Trophoblast cell (in vitro differentiated cells and primary cell): Measurements from ENCODE around the gene CHAF1A.
A peak's percentile ranks its signal among the peaks of the same experiment; 100 is the strongest.

Experiments
- DNase-seq, 2 donors: peaks; one replicate each; pipeline ENCODE4 v3.0.0-alpha.2; 2016
- H2AFZ ChIP-seq: 2 replicates; pipeline ENCODE4 v1.6.1; 2013; ENCODE audit warnings: low read length, moderate library complexity, mild to moderate bottlenecking; ENCODE audit not compliant: insufficient read depth, poor library complexity
- H2AK5ac ChIP-seq: 2 replicates; pipeline ENCODE4 v1.6.1; 2013; ENCODE audit warnings: mild to moderate bottlenecking, low read length
- H2BK120ac ChIP-seq: 2 replicates; pipeline ENCODE4 v1.6.1; 2013; ENCODE audit warnings: low read length, mild to moderate bottlenecking, moderate library complexity; ENCODE audit not compliant: insufficient read depth, poor library complexity
- H2BK12ac ChIP-seq: 2 replicates; pipeline ENCODE4 v1.6.1; 2013; ENCODE audit warnings: mild to moderate bottlenecking, low read length, moderate library complexity
- H2BK5ac ChIP-seq: 2 replicates; pipeline ENCODE4 v1.6.1; 2013; ENCODE audit warnings: low read length, low read depth, moderate library complexity, mild to moderate bottlenecking; ENCODE audit not compliant: poor library complexity
- H3K14ac ChIP-seq: 2 replicates; pipeline ENCODE4 v1.6.1; 2013; ENCODE audit warnings: mild to moderate bottlenecking, low read length
- H3K18ac ChIP-seq: 2 replicates; pipeline ENCODE4 v1.6.1; 2013; ENCODE audit warnings: mild to moderate bottlenecking, low read length
- H3K23ac ChIP-seq: 2 replicates; pipeline ENCODE4 v1.6.1; 2013; ENCODE audit warnings: low read length
- H3K27ac ChIP-seq: 2 replicates; pipeline ENCODE4 v1.5.1; 2013; ENCODE audit warnings: low read depth, mild to moderate bottlenecking, inconsistent platforms, low read length, moderate library complexity
- H3K27me3 ChIP-seq: 2 replicates; pipeline ENCODE4 v1.6.1; 2013; ENCODE audit warnings: inconsistent platforms, mild to moderate bottlenecking, low read length, moderate library complexity; ENCODE audit not compliant: insufficient read depth
- H3K36me3 ChIP-seq, 2 experiments: 1 replicate in 1 of 2; 2 replicates in 1 of 2; pipeline ENCODE4 v1.6.1; 2013; ENCODE audit warnings: low read length in 2 of 2, mild to moderate bottlenecking in 2 of 2, moderate library complexity in 1 of 2; ENCODE audit not compliant: insufficient read depth in 2 of 2, control insufficient read depth in 1 of 2
- H3K4ac ChIP-seq: 2 replicates; pipeline ENCODE4 v1.6.1; 2013; ENCODE audit warnings: low read depth, mild to moderate bottlenecking, low read length, moderate library complexity
- H3K4me1 ChIP-seq, 2 experiments: 1 replicate in 1 of 2; 2 replicates in 1 of 2; pipeline ENCODE4 v1.6.1; 2013; ENCODE audit warnings: low read length in 2 of 2, mild to moderate bottlenecking in 2 of 2, moderate library complexity in 1 of 2; ENCODE audit not compliant: insufficient read depth in 2 of 2, control insufficient read depth in 1 of 2
- H3K4me2 ChIP-seq: 2 replicates; pipeline ENCODE4 v1.6.1; 2013; ENCODE audit warnings: inconsistent platforms, mild to moderate bottlenecking, low read length, moderate library complexity
- H3K4me3 ChIP-seq: 2 replicates; pipeline ENCODE4 v1.5.1; 2013; ENCODE audit warnings: mild to moderate bottlenecking, low read depth, low read length, inconsistent platforms
- H3K79me1 ChIP-seq: one replicate; pipeline ENCODE4 v1.6.1; 2013; ENCODE audit warnings: low read length
- H3K79me2 ChIP-seq: 2 replicates; pipeline ENCODE4 v1.6.1; 2013; ENCODE audit warnings: low read length, mild to moderate bottlenecking; ENCODE audit not compliant: control insufficient read depth, insufficient read depth, poor library complexity
- H3K9ac ChIP-seq: 2 replicates; pipeline ENCODE4 v1.6.1; 2013; ENCODE audit warnings: mild to moderate bottlenecking, low read length
- H3K9me3 ChIP-seq: 2 replicates; pipeline ENCODE4 v1.6.1; 2013; ENCODE audit warnings: low read depth, mild to moderate bottlenecking, control low read depth, inconsistent platforms, low read length; ENCODE audit not compliant: insufficient read depth
- H4K12ac ChIP-seq: 2 replicates; pipeline ENCODE4 v1.6.1; 2013; ENCODE audit warnings: low read depth, mild to moderate bottlenecking, low read length, moderate library complexity
- H4K8ac ChIP-seq: 2 replicates; pipeline ENCODE4 v1.6.1; 2013; ENCODE audit warnings: low read depth, mild to moderate bottlenecking, low read length, moderate library complexity
- H4K91ac ChIP-seq: one replicate; pipeline ENCODE4 v1.6.1; 2013; ENCODE audit warnings: low read depth, mild to moderate bottlenecking, low read length, moderate library complexity
- WGBS: extraction: QIAGEN DNeasy Blood & Tissue Kit; methylation state at CpG from one replicate; pipeline ENCODE4 v1.1.7; 2013; ENCODE audit warnings: missing lambda C conversion rate; ENCODE audit not compliant: insufficient read length, insufficient coverage; ENCODE audit errors: extremely low coverage; 5-methylcytosine and 5-hydroxymethylcytosine counted together

CHAF1A gene

DNA sequence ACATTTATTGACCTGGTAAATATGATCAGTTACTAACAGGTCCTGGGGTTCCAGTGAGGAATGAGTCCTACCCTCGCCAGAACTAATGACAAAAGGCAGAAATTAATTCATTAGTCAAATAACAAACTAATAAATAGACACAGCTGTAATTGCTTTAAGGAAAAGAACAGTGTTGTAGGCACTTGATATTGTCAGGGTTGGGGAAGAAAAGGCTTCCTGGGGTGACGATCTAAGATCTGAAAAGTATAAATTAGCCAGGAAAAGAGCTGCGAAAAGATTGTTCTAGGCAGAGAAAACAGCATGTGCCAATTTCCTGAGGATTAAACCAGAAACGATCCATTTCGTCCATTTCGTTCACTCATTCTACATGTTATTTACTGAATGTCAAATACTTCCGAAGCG is 670 bp upstream of the CHAF1A start:
- peak overlapping the region; percentile 42 for H3K4me2 ChIP-seq
- no peak overlapping the region for H2BK5ac ChIP-seq
- no peak overlapping the region for H2BK120ac ChIP-seq
- no peak overlapping the region for H3K4ac ChIP-seq
- H3K79me2 ChIP-seq = peaks cover 31% of the 10 kb centered on the region
- H3K4me3 ChIP-seq = no peak overlapping the region
- no peak overlapping the region for H4K8ac ChIP-seq
- no peak for DNase-seq
- H3K79me1 ChIP-seq = peaks cover 19% of the 10 kb centered on the region
- H3K9ac ChIP-seq = no peak overlapping the region
- no peaks in the 10 kb centered on the region for H3K27me3 ChIP-seq
- no peak overlapping the region for H3K23ac ChIP-seq
- no peak overlapping the region for H2AK5ac ChIP-seq
- no peak overlapping the region for H4K91ac ChIP-seq
- no peak overlapping the region for H2BK12ac ChIP-seq
- WGBS = no CpG with 5 or more reads among the region's 8 CpGs
- H4K12ac ChIP-seq = no peak overlapping the region
- H3K4me1 ChIP-seq = peaks cover 4 to 12% of the 10 kb centered on the region in 2 experiments
- no peak overlapping the region for H3K18ac ChIP-seq
- no peak overlapping the region for H2AFZ ChIP-seq
- peaks cover 12 to 18% of the 10 kb centered on the region in 2 experiments for H3K36me3 ChIP-seq
- no peak overlapping the region for H3K27ac ChIP-seq
- H3K14ac ChIP-seq = no peak overlapping the region
- H3K9me3 ChIP-seq = no peaks in the 10 kb centered on the region

DNA sequence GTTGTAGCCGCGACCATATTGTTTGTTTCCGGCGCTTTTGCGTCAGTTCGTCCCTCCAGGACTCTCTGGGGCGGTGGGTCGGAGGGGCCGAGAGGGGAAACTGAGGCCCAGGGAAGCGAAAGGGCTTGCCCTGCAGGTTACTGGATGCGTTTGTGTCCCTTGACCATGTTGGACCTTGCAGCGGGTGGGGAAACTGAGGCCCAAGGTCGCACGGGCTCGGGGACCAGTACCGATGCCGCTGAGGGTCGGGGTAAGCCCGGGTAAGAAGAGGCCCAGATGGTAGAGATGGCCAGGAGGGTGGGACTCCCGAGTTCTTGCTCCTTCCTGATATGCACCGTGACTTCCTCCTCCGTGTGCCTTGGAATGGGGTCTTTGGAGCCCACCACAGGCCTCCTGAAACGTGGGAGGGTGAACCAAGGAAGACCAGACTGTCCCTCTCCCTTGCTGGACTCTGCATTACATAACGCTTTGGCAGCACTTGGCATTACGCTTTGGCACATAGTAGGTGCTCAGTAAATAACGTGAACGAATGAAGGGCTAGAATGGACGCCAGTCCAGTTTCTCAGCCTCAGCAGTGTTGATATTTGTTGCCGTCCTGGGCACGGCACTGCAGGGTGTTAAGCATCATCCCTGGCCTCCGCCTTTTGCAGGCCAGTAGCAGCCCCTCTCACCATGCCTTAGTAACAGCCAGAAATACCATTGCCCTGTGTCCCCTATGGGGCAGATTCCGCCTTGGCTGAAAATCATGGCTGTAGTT is 743 bp downstream of the CHAF1A start:
- peak overlapping the region; percentile 37 for H3K23ac ChIP-seq
- H3K9ac ChIP-seq = peak overlapping the region; percentile 89
- H3K27ac ChIP-seq = peak overlapping the region; percentile 11
- H3K18ac ChIP-seq = peak overlapping the region; percentile 7
- H3K4me2 ChIP-seq = peak overlapping the region; percentile 88
- no peaks in the 10 kb centered on the region for H3K27me3 ChIP-seq
- H3K36me3 ChIP-seq = peaks cover 4 to 8% of the 10 kb centered on the region in 2 experiments
- peak overlapping the region; percentile 72 for H2AK5ac ChIP-seq
- H3K4me3 ChIP-seq = peak overlapping the region; percentile 88
- H4K91ac ChIP-seq = peak overlapping the region; percentile 60
- peak overlapping the region; percentile 56 for H4K12ac ChIP-seq
- H2BK12ac ChIP-seq = no peak overlapping the region
- peak overlapping the region; percentile 67 for H2BK120ac ChIP-seq
- H2AFZ ChIP-seq = peak overlapping the region; percentile 42
- H4K8ac ChIP-seq = peak overlapping the region; percentile 72
- peak overlapping the region; percentile 98 for H3K4ac ChIP-seq
- no CpG with 5 or more reads among the region's 32 CpGs for WGBS
- peaks cover 26% of the 10 kb centered on the region for H3K79me2 ChIP-seq
- peak overlapping the region; percentile 85 for H3K14ac ChIP-seq
- peaks cover 19% of the 10 kb centered on the region for H3K79me1 ChIP-seq
- no peak for DNase-seq
- H3K9me3 ChIP-seq = no peaks in the 10 kb centered on the region
- H2BK5ac ChIP-seq = peak overlapping the region; percentile 37
- H3K4me1 ChIP-seq = peaks cover 4 to 12% of the 10 kb centered on the region in 2 experiments

DNA sequence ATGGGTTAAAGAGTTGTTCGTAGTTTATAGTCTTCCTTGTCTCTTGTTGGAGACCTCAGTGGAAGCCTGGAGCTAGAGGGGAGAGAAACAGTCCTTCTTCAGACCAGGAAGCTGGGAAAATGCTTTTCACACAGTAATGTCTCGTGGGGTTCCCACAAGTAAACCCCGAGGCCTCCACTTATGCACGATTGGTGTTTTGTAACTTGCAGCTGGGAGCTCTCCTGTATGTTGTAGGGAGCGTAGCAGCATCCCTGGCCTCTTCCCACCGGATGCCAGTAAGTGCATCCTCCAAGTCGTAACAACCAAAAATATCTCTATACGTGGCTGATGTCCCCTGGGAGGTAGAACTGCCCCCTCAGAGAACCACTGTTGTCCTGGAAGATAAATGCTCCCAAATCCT is 3.5 kb downstream of the CHAF1A start:
- H3K4ac ChIP-seq = peak overlapping the region; percentile 84

DNA sequence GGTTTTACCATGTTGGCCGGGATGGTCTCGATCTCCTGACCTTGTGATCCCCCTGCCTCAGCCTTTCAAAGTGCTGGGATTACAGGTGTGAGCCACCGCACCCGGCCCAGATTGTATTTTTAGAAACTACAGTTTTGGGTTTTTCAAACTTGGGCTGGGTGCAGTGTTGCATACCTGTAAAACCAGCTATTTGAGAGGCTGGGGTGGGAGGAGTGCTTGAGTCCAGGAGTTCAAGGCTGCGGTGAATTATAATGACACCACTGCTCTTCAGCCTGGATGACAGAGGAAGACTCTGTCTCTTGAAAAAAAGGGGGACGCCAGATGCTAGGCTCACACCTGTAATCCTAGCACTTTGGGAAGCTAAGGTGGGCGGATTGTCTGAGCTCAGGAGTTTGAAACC is 4.2 kb downstream of the CHAF1A start:
- Histone ChIP-seq H3K4me2 (no peak overlapping the region), H3K23ac (no peak overlapping the region), H3K9me3 (no peaks in the 10 kb centered on the region), H3K27me3 (no peaks in the 10 kb centered on the region), H4K91ac (no peak overlapping the region), H2BK12ac (no peak overlapping the region), H3K4me3 (no peak overlapping the region), H2AK5ac (no peak overlapping the region), H3K4ac (peak overlapping the region; percentile 2), H2AFZ (no peak overlapping the region), H3K27ac (no peak overlapping the region), H3K9ac (no peak overlapping the region), H4K8ac (no peak overlapping the region), H3K79me1 (peaks cover 9% of the 10 kb centered on the region), H2BK120ac (no peak overlapping the region), H3K4me1 (peaks cover 4 to 7% of the 10 kb centered on the region in 2 experiments), H2BK5ac (no peak overlapping the region), H3K79me2 (peaks cover 14% of the 10 kb centered on the region), H3K14ac (no peak overlapping the region), H3K36me3 (peaks cover 23 to 24% of the 10 kb centered on the region in 2 experiments), H4K12ac (no peak overlapping the region), H3K18ac (no peak overlapping the region)
- WGBS = no CpG with 5 or more reads among the region's 7 CpGs
- DNase-seq = no peak

More for the DNA sequence above, 3.5 kb downstream of the CHAF1A start:
- no peak overlapping the region for H3K14ac ChIP-seq
- no peak overlapping the region for H2AK5ac ChIP-seq
- no CpG with 5 or more reads among the region's 8 CpGs for WGBS
- DNase-seq = no peak
- peaks cover 9% of the 10 kb centered on the region for H3K79me1 ChIP-seq
- no peak overlapping the region for H2BK120ac ChIP-seq
- H2BK5ac ChIP-seq = no peak overlapping the region
- no peak overlapping the region for H2AFZ ChIP-seq
- H3K18ac ChIP-seq = no peak overlapping the region
- no peak overlapping the region for H4K91ac ChIP-seq
- H3K4me3 ChIP-seq = no peak overlapping the region
- H3K9ac ChIP-seq = no peak overlapping the region
- H3K4me2 ChIP-seq = no peak overlapping the region
- H3K23ac ChIP-seq = no peak overlapping the region
- H4K12ac ChIP-seq = no peak overlapping the region
- peaks cover 4 to 7% of the 10 kb centered on the region in 2 experiments for H3K4me1 ChIP-seq
- no peaks in the 10 kb centered on the region for H3K27me3 ChIP-seq
- H3K79me2 ChIP-seq = peaks cover 14% of the 10 kb centered on the region
- H3K27ac ChIP-seq = no peak overlapping the region
- no peak overlapping the region for H4K8ac ChIP-seq
- peaks cover 22 to 24% of the 10 kb centered on the region in 2 experiments for H3K36me3 ChIP-seq
- no peak overlapping the region for H2BK12ac ChIP-seq
- H3K9me3 ChIP-seq = no peaks in the 10 kb centered on the region
